Thyroid gland (tissue), 4 donors: ENCODE data around the gene LAMA3. TPM values are rescaled to one million over a fixed set of nuclear protein-coding genes. Genes with fewer than 3 reads are reported as not detected.

ENCODE experiments used
- DNase-seq, 2 donors: peaks; one replicate each; pipeline ENCODE4 v3.0.0-alpha.2; 2019
- H3K27ac ChIP-seq, 3 donors: fragments of 200-600 bp; sonication (generic); 1 replicate in 2 of 3; 2 replicates in 1 of 3; pipeline ENCODE4 v1.5.1; 2016 to 2019; ENCODE audit warnings: mild to moderate bottlenecking in 1 of 3, moderate library complexity in 1 of 3
- H3K27me3 ChIP-seq: fragments of 200-600 bp; sonication (generic); one replicate; pipeline ENCODE4 v1.5.1; 2019
- H3K36me3 ChIP-seq, 2 donors: fragments of 200-600 bp; sonication (generic); one replicate each; pipeline ENCODE4 v1.5.1; 2016 to 2019
- H3K4me1 ChIP-seq, 2 donors: fragments of 200-600 bp; sonication (generic); one replicate each; pipeline ENCODE4 v1.5.1; 2017 to 2019
- H3K4me3 ChIP-seq, 3 donors: fragments of 200-600 bp; sonication (generic); replicated peaks in 1 of 3; 1 replicate in 2 of 3; 2 replicates in 1 of 3; pipeline ENCODE4 v1.5.1; 2016; ENCODE audit warnings: mild to moderate bottlenecking in 1 of 3
- H3K9me3 ChIP-seq: fragments of 200-600 bp; sonication (generic); one replicate; pipeline ENCODE4 v1.5.1; 2017
- POLR2A ChIP-seq, 2 donors: fragments of 450-650 bp; IDR thresholded peaks; one replicate each; pipeline ENCODE4 v1.6.1; 2017; ENCODE audit warnings: antibody characterized with exemption in 2 of 2, mild to moderate bottlenecking in 2 of 2, moderate library complexity in 1 of 2
- WGBS, 2 donors: methylation state at CpG; one replicate each; pipeline ENCODE4 v1.1.5; 2017; 5-methylcytosine and 5-hydroxymethylcytosine counted together
- intact Hi-C: fragments of 100-400 bp; cut with DNase I; formaldehyde crosslinking; loops from one replicate; pipeline ENCODE4 v1.15.1; 2023
- total RNA-seq, 4 donors: library from RNA; depleted of rRNA; stranded (reverse); fragments of >200 nt; gene quantifications; one replicate each; pipeline ENCODE4 v1.2.3, GENCODE V29; 2016
- TF ChIP-seq, protein P1 (sequence below), 6 experiments: fragments of 200-600 bp in 3 of 6; fragments of 450-650 bp in 3 of 6; sonication (generic) in 3 of 6; IDR thresholded peaks; one replicate each; pipeline ENCODE4 v1.5.1; 2016 to 2019; ENCODE audit warnings: antibody characterized with exemption in 6 of 6, mild to moderate bottlenecking in 2 of 6, inconsistent platforms in 1 of 6, moderate library complexity in 1 of 6

Gene LAMA3
- total RNA-seq, 4 donors from 2014 or later: 7.5 to 12.1 (median 8.9) TPM

DNA sequence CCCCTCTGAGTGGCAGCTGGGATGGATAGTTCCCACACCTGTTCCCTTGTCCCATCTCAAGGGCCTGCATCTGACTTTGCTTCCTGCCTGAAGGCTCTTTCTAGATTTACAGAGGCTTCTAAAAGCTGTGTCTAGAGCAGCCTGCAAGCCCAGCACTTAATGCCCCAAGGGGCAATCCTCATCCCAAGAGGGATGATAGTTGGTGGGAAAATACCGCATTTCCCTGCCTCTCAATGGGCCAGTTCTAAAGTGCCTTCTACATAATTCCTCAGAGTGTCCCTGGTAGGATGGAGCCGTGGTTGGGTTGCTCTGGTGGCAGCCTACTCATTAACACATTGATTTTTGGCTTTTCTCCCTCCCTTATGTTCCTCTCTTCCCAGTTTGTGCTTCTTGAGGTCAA is 29.5 kb downstream of the LAMA3 start:
- no peaks in the 10 kb centered on the region for H3K9me3 ChIP-seq
- H3K4me1 ChIP-seq: no peaks in the 10 kb centered on the region
- no peak overlapping the region for H3K4me3 ChIP-seq
- intact Hi-C loops: no loop called here
- no peak overlapping the region for H3K27ac ChIP-seq
- no peak for TF ChIP-seq POLR2A (IDR thresholded peaks at IDR 0.05)
- TF ChIP-seq, protein P1, sequence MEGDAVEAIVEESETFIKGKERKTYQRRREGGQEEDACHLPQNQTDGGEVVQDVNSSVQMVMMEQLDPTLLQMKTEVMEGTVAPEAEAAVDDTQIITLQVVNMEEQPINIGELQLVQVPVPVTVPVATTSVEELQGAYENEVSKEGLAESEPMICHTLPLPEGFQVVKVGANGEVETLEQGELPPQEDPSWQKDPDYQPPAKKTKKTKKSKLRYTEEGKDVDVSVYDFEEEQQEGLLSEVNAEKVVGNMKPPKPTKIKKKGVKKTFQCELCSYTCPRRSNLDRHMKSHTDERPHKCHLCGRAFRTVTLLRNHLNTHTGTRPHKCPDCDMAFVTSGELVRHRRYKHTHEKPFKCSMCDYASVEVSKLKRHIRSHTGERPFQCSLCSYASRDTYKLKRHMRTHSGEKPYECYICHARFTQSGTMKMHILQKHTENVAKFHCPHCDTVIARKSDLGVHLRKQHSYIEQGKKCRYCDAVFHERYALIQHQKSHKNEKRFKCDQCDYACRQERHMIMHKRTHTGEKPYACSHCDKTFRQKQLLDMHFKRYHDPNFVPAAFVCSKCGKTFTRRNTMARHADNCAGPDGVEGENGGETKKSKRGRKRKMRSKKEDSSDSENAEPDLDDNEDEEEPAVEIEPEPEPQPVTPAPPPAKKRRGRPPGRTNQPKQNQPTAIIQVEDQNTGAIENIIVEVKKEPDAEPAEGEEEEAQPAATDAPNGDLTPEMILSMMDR (IDR thresholded peaks at IDR 0.05): no peak
- no peaks in the 10 kb centered on the region for H3K27me3 ChIP-seq
- 72 to 80% methylated on average over 2 of the region's 2 CpGs for WGBS, 2 donors
- no peaks in the 10 kb centered on the region for H3K36me3 ChIP-seq
- no peak for DNase-seq

DNA sequence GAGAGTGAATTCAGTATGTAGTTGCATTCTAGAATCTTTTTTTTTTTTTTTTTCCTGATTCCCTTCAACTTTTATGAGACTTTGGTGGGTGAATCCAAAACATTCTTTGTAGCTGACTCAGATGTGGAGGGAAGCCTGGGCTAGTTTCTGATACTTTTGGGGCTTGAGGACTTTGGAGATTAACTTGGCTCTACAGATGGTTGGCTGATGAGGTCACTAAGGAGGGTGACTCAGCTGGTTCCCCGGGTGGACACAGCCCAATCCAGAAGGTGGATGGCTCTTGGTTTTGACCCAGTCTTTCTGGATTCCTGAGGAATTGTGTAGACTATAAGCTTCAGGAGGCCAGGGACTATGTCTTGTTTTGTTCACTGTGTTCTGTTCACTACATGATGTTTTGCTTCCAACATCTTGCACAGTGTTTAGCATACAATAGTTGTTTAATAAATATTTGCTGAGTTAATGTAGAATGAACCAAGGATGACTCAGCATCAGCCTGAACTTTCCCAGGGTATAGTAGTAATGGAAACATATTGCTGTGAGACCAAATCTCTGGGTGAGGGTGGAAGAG is 30.5 kb downstream of the LAMA3 start:
- H3K9me3 ChIP-seq: no peaks in the 10 kb centered on the region
- no peak overlapping the region for H3K4me3 ChIP-seq
- 30 to 38% methylated on average over 1 of the region's 1 CpG for WGBS, 2 donors
- no peaks in the 10 kb centered on the region for H3K4me1 ChIP-seq
- H3K36me3 ChIP-seq: no peaks in the 10 kb centered on the region
- DNase-seq: peak; percentile 21
- TF ChIP-seq, protein P1 (IDR thresholded peaks at IDR 0.05): no peak
- H3K27me3 ChIP-seq: no peaks in the 10 kb centered on the region
- peak overlapping the region in 1 of 3 donors; percentile 8 for H3K27ac ChIP-seq
- intact Hi-C loops: no loop called here

DNA sequence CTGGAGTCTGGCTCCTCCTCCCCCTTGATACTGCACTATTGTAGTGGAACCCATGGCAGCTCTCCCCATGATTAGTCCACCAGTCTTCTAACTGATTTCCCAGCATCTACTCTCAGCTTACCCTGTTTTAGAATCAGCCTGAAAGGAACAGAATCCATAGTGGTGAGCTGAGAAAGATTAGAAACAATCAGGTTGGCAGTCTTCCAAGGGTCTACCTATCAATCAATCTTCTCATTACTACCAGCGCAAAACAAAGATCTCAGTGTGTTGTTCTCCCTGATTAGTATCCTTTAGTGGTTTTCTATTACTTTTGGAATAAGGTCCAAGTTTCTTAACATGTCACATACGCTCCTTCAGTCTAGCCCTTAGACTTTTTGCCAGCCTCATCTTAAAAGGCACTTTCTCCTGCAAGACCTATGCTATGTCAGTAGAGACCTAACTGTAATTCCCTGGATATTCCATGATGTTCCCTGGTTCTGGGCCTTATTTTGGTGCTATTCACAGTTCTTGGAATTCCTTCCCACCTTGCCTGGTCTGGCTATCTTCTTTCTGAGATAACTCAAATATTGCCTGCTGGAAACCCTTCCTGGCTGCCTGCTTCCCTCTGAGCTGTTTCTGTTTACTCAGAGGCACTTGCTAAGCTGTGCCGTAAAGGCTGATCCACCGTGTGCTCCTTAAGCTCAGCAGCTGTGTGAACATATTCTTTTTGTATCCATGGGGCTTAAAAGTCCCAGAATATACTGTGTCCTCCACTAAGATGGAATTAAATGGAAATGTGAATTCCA is 32.6 kb downstream of the LAMA3 start:
- H3K4me1 ChIP-seq: no peaks in the 10 kb centered on the region
- H3K4me3 ChIP-seq: no peak overlapping the region
- TF ChIP-seq POLR2A (IDR thresholded peaks at IDR 0.05): no peak
- TF ChIP-seq, protein P1 (IDR thresholded peaks at IDR 0.05): no peak
- no peak overlapping the region for H3K27ac ChIP-seq
- intact Hi-C loops: no loop called here
- H3K27me3 ChIP-seq: no peaks in the 10 kb centered on the region
- no peaks in the 10 kb centered on the region for H3K36me3 ChIP-seq
- no peaks in the 10 kb centered on the region for H3K9me3 ChIP-seq
- WGBS, 2 donors: 49 to 59% methylated on average over 4 of the region's 4 CpGs
- no peak for DNase-seq

DNA sequence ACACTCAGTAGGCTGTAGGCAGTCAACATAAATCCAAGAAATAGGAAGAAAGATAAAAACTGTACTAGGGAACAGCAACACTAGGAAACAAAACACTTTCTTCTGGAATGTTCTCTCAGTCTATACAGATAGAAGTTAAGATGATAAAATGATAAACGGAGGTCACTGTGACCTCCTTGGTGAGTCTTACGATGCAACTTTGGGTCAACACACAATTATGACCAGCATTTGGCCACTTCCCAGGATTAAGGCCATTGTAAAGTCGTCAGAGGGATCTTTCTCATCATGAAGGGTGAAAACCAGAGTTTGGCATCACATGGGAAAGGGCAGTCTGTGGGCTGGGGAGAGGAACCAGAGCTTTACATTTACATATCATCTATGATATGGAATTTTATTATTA is 33.4 kb downstream of the LAMA3 start:
- Histone ChIP-seq H3K4me1 (no peaks in the 10 kb centered on the region), H3K27ac (no peak overlapping the region), H3K9me3 (no peaks in the 10 kb centered on the region), H3K4me3 (no peak overlapping the region), H3K27me3 (no peaks in the 10 kb centered on the region), H3K36me3 (no peaks in the 10 kb centered on the region)
- TF ChIP-seq, protein P1 (IDR thresholded peaks at IDR 0.05): no peak
- no peak for TF ChIP-seq POLR2A (IDR thresholded peaks at IDR 0.05)
- intact Hi-C loops: no loop called here
- 69 to 74% methylated on average over 3 of the region's 3 CpGs for WGBS, 2 donors
- no peak for DNase-seq

DNA sequence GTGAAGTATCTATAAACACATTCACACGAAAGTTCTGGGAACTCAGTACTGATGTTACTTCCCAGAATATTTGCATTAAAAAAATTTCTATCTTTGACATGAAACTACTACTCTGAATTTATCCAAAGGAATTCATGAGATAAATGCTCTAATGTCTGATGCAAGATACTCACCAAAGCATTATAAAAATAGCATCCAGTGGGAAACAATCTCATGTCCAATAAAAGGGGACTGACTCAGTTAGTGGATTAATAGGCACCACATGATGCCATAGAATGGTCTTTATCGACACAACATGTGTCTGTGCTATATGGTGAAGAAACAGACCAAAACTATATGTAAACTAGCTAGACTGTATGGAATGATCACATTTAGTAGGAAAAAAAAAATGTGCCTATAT is 33.9 kb downstream of the LAMA3 start:
- intact Hi-C loops: no loop called here
- 91 to 92% methylated on average over 2 of the region's 2 CpGs for WGBS, 2 donors

More for the DNA sequence above, 33.9 kb downstream of the LAMA3 start:
- no peaks in the 10 kb centered on the region for H3K4me1 ChIP-seq
- no peaks in the 10 kb centered on the region for H3K9me3 ChIP-seq
- DNase-seq: no peak
- H3K27ac ChIP-seq: no peak overlapping the region
- no peaks in the 10 kb centered on the region for H3K27me3 ChIP-seq
- no peaks in the 10 kb centered on the region for H3K36me3 ChIP-seq
- H3K4me3 ChIP-seq: no peak overlapping the region
- TF ChIP-seq, protein P1 (IDR thresholded peaks at IDR 0.05): no peak
- TF ChIP-seq POLR2A (IDR thresholded peaks at IDR 0.05): no peak
